DND-41 (cell line): Measurements from ENCODE around the gene VWA1.

Source experiments
- CTCF ChIP-seq: IDR thresholded peaks from 2 replicates; pipeline ENCODE4 v1.5.1; 2012; ENCODE audit warnings: borderline replicate concordance, low read length, moderate library complexity, mild to moderate bottlenecking; ENCODE audit not compliant: poor library complexity, severe bottlenecking; ENCODE audit errors: extremely low read depth
- EZH2 ChIP-seq: IDR thresholded peaks from 3 replicates; pipeline ENCODE4 v1.6.1; 2012; ENCODE audit warnings: borderline replicate concordance, low read depth, mild to moderate bottlenecking, moderate library complexity, low read length, inconsistent platforms; ENCODE audit not compliant: severe bottlenecking

GRCh38 chr1:1425753-1426495 is 9.6 kb upstream of the VWA1 start:
- TF ChIP-seq CTCF, result no peak
- TF ChIP-seq EZH2, result no peak
